HL-60/S4 treated with retinoic acid at 250 ng/mL for 4 days and 3 days (cell line): ENCODE results near the gene TMEM231.

Source experiments
- in situ Hi-C: fragments of 300-500 bp; cut with MboI; formaldehyde crosslinking; loops from 2 replicates; pipeline ENCODE4 v1.7.0; 2022; ENCODE audit warnings: low sequenced_read_pairs

TMEM231 gene

DNA sequence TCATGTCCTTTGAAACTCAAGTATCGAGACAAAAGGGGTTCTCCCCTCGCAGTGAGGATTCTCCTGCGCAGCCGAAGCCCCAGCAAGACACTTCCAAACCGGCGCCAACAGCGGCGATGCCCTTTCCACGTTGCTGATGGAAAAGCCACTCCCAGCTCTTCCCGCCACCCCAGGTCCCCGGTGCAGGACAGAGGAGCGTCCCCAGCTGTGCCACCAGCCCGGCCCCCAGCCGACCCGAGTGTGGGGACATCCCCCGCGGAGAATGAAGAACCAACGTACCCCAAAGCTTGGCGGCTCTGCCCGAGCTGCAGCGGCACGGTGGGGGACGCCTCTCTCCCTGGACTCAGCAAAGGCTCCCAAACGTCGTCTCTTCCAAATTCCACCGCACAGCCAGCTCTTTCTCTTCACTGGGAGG is 61.4 kb downstream of the TMEM231 start:
- in situ Hi-C loops: no loop called here

DNA sequence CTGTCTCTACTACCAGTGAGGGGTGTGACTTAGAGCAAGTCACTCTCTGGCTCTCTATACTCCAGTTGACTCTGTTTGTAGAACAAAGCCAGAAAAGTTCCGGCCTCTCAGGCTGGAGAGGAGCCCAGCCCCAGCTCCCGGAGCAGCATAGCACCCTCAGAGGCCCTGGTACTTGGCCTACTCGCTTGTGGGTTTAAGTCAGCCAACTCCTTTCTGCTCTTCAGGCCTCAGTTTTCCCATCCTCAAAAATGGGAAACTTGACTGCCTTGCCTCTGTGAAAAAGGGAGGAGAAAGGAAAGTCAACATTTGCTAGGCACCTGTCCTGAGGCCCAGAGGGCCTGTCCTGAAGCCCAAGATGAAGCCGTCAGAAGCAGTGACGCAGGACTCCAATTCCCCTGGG is 61.9 kb downstream of the TMEM231 start:
- in situ Hi-C loops: no loop called here

DNA sequence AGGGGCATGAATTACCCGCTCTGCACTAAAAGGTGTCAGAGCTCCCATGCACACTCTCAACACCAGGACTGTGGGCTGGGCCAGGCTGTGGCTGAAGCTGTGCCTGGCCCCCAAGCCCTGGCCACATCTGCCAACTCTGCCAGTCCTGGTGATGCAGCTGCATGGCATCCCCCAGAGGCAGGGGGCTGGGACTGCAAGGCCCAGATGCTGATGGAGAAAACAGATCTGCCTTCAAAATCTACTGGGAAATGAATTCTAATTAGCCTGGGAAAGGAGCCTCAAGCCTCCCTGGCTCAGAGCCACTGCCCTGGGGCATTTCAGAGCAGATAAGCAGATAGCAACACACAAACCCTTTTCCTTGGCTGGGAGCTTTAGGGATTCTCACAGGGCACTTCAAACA is 64.2 kb downstream of the TMEM231 start:
- in situ Hi-C loops: no loop called here

DNA sequence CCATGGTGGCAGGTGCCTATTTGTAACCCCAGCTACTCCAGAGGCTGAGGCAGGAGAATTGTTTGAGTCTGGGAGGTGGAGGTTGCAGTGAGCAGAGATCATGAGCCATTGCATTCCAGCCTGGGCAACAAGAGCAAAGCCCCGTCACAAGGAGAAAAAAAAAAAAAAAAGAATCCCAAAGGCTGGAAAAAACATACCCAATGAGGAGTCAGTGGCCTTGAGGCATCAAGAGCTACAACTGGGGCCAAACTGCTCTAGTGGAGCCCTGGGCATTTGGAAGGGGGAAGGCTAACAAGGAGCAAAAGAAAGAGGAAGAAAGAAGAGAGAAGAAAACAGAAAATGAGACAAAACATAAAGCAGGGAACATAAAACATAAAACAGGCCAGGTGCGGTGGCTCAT is 67.7 kb downstream of the TMEM231 start:
- in situ Hi-C loops: no loop called here
